Measurements from ENCODE around the gene ATP13A4. TPM values are rescaled to one million over a fixed set of nuclear protein-coding genes. Genes with fewer than 3 reads are reported as not detected.

The ATP13A4 gene
- total and polyA plus RNA-seq, 4 donors = 0.10 to 0.15 TPM; not detected in 2

- 27 to 29% methylated on average over 6 of the region's 6 CpGs for WGBS, 2 donors
- no peak overlapping the region for H3K27ac ChIP-seq (ENCODE audit: low read depth in 1 of 2, low read length in 2 of 2)
- H3K4me1 ChIP-seq (ENCODE audit: control insufficient read depth in 1 of 2, insufficient read depth in 2 of 2, low read length in 2 of 2) = peaks cover 0 to 1% of the 10 kb centered on the region in 2 donors
- H3K4me3 ChIP-seq (ENCODE audit: low read length in 2 of 2) = no peak overlapping the region
- no peaks in the 10 kb centered on the region for H3K9me3 ChIP-seq (ENCODE audit: control insufficient read depth, low read length)
- ATAC-seq (ENCODE audit: low FRiP score) = no peak
- H3K36me3 ChIP-seq (ENCODE audit: control insufficient read depth in 1 of 2, insufficient read depth in 2 of 2, low read length in 1 of 2) = no peaks in the 10 kb centered on the region
- intact Hi-C loops (cut with DNase I) = no loop called here
- peaks cover 0 to 3% of the 10 kb centered on the region in 2 donors for H3K27me3 ChIP-seq (ENCODE audit: control insufficient read depth in 1 of 2, insufficient read depth in 2 of 2, low read length in 1 of 2)
- DNase-seq = no peak
Observed at GRCh38 chr3:193465992-193466608, 88.6 kb downstream of the ATP13A4 start.

GRCh38 chr3:193464889-193465288 lies 89.8 kb downstream of the ATP13A4 start:
- 94 to 96% methylated on average over 8 of the region's 8 CpGs for WGBS, 2 donors
- intact Hi-C loops (cut with DNase I) = no loop called here
- no peak overlapping the region for H3K4me3 ChIP-seq (ENCODE audit: low read length in 2 of 2)
- ATAC-seq (ENCODE audit: low FRiP score) (no peak), DNase-seq (no peak)
- no peaks in the 10 kb centered on the region for H3K9me3 ChIP-seq (ENCODE audit: control insufficient read depth, low read length)
- H3K36me3 ChIP-seq (ENCODE audit: control insufficient read depth in 1 of 2, insufficient read depth in 2 of 2, low read length in 1 of 2) = no peaks in the 10 kb centered on the region
- no peak overlapping the region for H3K27ac ChIP-seq (ENCODE audit: low read depth in 1 of 2, low read length in 2 of 2)
- H3K27me3 ChIP-seq (ENCODE audit: control insufficient read depth in 1 of 2, insufficient read depth in 2 of 2, low read length in 1 of 2) = peaks cover 0 to 3% of the 10 kb centered on the region in 2 donors
- peaks cover 0 to 1% of the 10 kb centered on the region in 2 donors for H3K4me1 ChIP-seq (ENCODE audit: control insufficient read depth in 1 of 2, insufficient read depth in 2 of 2, low read length in 2 of 2)

- H3K36me3 ChIP-seq (ENCODE audit: control insufficient read depth in 1 of 2, insufficient read depth in 2 of 2, low read length in 1 of 2) = no peaks in the 10 kb centered on the region
- no peak for ATAC-seq (ENCODE audit: low FRiP score)
- no peak for DNase-seq
- no peaks in the 10 kb centered on the region for H3K27me3 ChIP-seq (ENCODE audit: control insufficient read depth in 1 of 2, insufficient read depth in 2 of 2, low read length in 1 of 2)
- WGBS, 2 donors = 58% methylated on average over 4 of the region's 4 CpGs
- no peaks in the 10 kb centered on the region for H3K9me3 ChIP-seq (ENCODE audit: control insufficient read depth, low read length)
- H3K4me3 ChIP-seq (ENCODE audit: low read length in 2 of 2) = no peak overlapping the region
- intact Hi-C loops (cut with DNase I) = loop anchor here in 1 of 2 donors (10.0 kb wide), 1 partner anchor 643 kb away; no protein-coding TSS in a partner anchor
- no peaks in the 10 kb centered on the region for H3K4me1 ChIP-seq (ENCODE audit: control insufficient read depth in 1 of 2, insufficient read depth in 2 of 2, low read length in 2 of 2)
- no peak overlapping the region for H3K27ac ChIP-seq (ENCODE audit: low read depth in 1 of 2, low read length in 2 of 2)
Observed at GRCh38 chr3:193457526-193457925, 97.2 kb downstream of the ATP13A4 start.

GRCh38 chr3:193452338-193452737 lies 102.4 kb downstream of the ATP13A4 start:
- intact Hi-C loops (cut with DNase I) = loop anchor here in 1 of 2 donors (10.0 kb wide), 1 partner anchor 638 kb away; no protein-coding TSS in a partner anchor
- Histone ChIP-seq H3K36me3 (ENCODE audit: control insufficient read depth in 1 of 2, insufficient read depth in 2 of 2, low read length in 1 of 2) (no peaks in the 10 kb centered on the region), H3K4me1 (ENCODE audit: control insufficient read depth in 1 of 2, insufficient read depth in 2 of 2, low read length in 2 of 2) (no peaks in the 10 kb centered on the region), H3K27me3 (ENCODE audit: control insufficient read depth in 1 of 2, insufficient read depth in 2 of 2, low read length in 1 of 2) (no peaks in the 10 kb centered on the region), H3K4me3 (ENCODE audit: low read length in 2 of 2) (no peak overlapping the region), H3K9me3 (ENCODE audit: control insufficient read depth, low read length) (no peaks in the 10 kb centered on the region), H3K27ac (ENCODE audit: low read depth in 1 of 2, low read length in 2 of 2) (no peak overlapping the region)
- ATAC-seq (ENCODE audit: low FRiP score) (no peak), DNase-seq (no peak)

- ATAC-seq (ENCODE audit: low FRiP score) (no peak), DNase-seq (no peak)
- Histone ChIP-seq H3K27ac (ENCODE audit: low read depth in 1 of 2, low read length in 2 of 2) (no peak overlapping the region), H3K4me3 (ENCODE audit: low read length in 2 of 2) (no peak overlapping the region), H3K36me3 (ENCODE audit: control insufficient read depth in 1 of 2, insufficient read depth in 2 of 2, low read length in 1 of 2) (no peaks in the 10 kb centered on the region), H3K4me1 (ENCODE audit: control insufficient read depth in 1 of 2, insufficient read depth in 2 of 2, low read length in 2 of 2) (no peaks in the 10 kb centered on the region), H3K9me3 (ENCODE audit: control insufficient read depth, low read length) (no peaks in the 10 kb centered on the region), H3K27me3 (ENCODE audit: control insufficient read depth in 1 of 2, insufficient read depth in 2 of 2, low read length in 1 of 2) (no peaks in the 10 kb centered on the region)
- intact Hi-C loops (cut with DNase I) = loop anchor here in 1 of 2 donors (10.0 kb wide), 1 partner anchor 637 kb away; no protein-coding TSS in a partner anchor
- WGBS, 2 donors = 93 to 94% methylated on average over 4 of the region's 4 CpGs
Observed at GRCh38 chr3:193451902-193452301, 102.8 kb downstream of the ATP13A4 start.

- DNase-seq = no peak
- intact Hi-C loops (cut with DNase I) = no loop called here
- Histone ChIP-seq H3K27me3 (ENCODE audit: control insufficient read depth in 1 of 2, insufficient read depth in 2 of 2, low read length in 1 of 2) (no peaks in the 10 kb centered on the region), H3K4me3 (ENCODE audit: low read length in 2 of 2) (no peak overlapping the region), H3K36me3 (ENCODE audit: control insufficient read depth in 1 of 2, insufficient read depth in 2 of 2, low read length in 1 of 2) (no peaks in the 10 kb centered on the region), H3K27ac (ENCODE audit: low read depth in 1 of 2, low read length in 2 of 2) (no peak overlapping the region), H3K4me1 (ENCODE audit: control insufficient read depth in 1 of 2, insufficient read depth in 2 of 2, low read length in 2 of 2) (no peaks in the 10 kb centered on the region), H3K9me3 (ENCODE audit: control insufficient read depth, low read length) (no peaks in the 10 kb centered on the region)
- WGBS, 2 donors = 79 to 80% methylated on average over 5 of the region's 5 CpGs
- no peak for ATAC-seq (ENCODE audit: low FRiP score)
Observed at GRCh38 chr3:193446965-193447602, 107.6 kb downstream of the ATP13A4 start.

- ATAC-seq (ENCODE audit: low FRiP score) (no peak), DNase-seq (no peak)
- Histone ChIP-seq H3K27me3 (ENCODE audit: control insufficient read depth in 1 of 2, insufficient read depth in 2 of 2, low read length in 1 of 2) (no peaks in the 10 kb centered on the region), H3K36me3 (ENCODE audit: control insufficient read depth in 1 of 2, insufficient read depth in 2 of 2, low read length in 1 of 2) (no peaks in the 10 kb centered on the region), H3K4me3 (ENCODE audit: low read length in 2 of 2) (no peak overlapping the region), H3K4me1 (ENCODE audit: control insufficient read depth in 1 of 2, insufficient read depth in 2 of 2, low read length in 2 of 2) (no peaks in the 10 kb centered on the region), H3K9me3 (ENCODE audit: control insufficient read depth, low read length) (no peaks in the 10 kb centered on the region), H3K27ac (ENCODE audit: low read depth in 1 of 2, low read length in 2 of 2) (no peak overlapping the region)
- 52 to 66% methylated on average over 2 of the region's 2 CpGs for WGBS, 2 donors
- intact Hi-C loops (cut with DNase I) = no loop called here
Observed at GRCh38 chr3:193439423-193439822, 115.3 kb downstream of the ATP13A4 start.

GRCh38 chr3:193418576-193419373 lies 135.9 kb downstream of the ATP13A4 start:
- intact Hi-C loops (cut with DNase I) = no loop called here
- no peak overlapping the region for H3K27ac ChIP-seq (ENCODE audit: low read depth in 1 of 2, low read length in 2 of 2)
- no peaks in the 10 kb centered on the region for H3K27me3 ChIP-seq (ENCODE audit: control insufficient read depth in 1 of 2, insufficient read depth in 2 of 2, low read length in 1 of 2)
- DNase-seq = no peak
- H3K9me3 ChIP-seq (ENCODE audit: control insufficient read depth, low read length) = peaks cover 3% of the 10 kb centered on the region
- peak; percentile 15 for ATAC-seq (ENCODE audit: low FRiP score)
- H3K4me3 ChIP-seq (ENCODE audit: low read length in 2 of 2) = no peak overlapping the region
- WGBS, 2 donors = 85 to 93% methylated on average over 4 of the region's 4 CpGs
- no peaks in the 10 kb centered on the region for H3K36me3 ChIP-seq (ENCODE audit: control insufficient read depth in 1 of 2, insufficient read depth in 2 of 2, low read length in 1 of 2)
- H3K4me1 ChIP-seq (ENCODE audit: control insufficient read depth in 1 of 2, insufficient read depth in 2 of 2, low read length in 2 of 2) = no peaks in the 10 kb centered on the region
